T-cell (primary cell): Measurements from ENCODE around the gene C7orf25. TPM values are rescaled to one million over a fixed set of nuclear protein-coding genes. Genes with fewer than 3 reads are reported as not detected.

ENCODE experiments used
- ATAC-seq, 4 experiments: fragments of 200-7000 bp in 3 of 4; fragments of 150-1000 bp in 1 of 4; cut with Tn5 transposase; replicated peaks in 1 of 4; 1 replicate in 3 of 4; 2 replicates in 1 of 4; pipeline ENCODE4 v1.10.0; 2021; ENCODE audit warnings: moderate library complexity in 3 of 4, mild to moderate bottlenecking in 2 of 4, moderate number of reproducible peaks in 1 of 4
- CTCF ChIA-PET, 2 donors: fragments of 300-600 bp; sonication (Branson Sonifier 250); formaldehyde crosslinking; loops; one replicate each; lab custom pipeline; 2022; ENCODE audit warnings: antibody characterized with exemption in 2 of 2; lab: Charles Lee
- POLR2A ChIA-PET, 2 donors: fragments of 300-600 bp; sonication (Branson Sonifier 250); formaldehyde crosslinking; loops; one replicate each; lab custom pipeline; 2022; ENCODE audit warnings: antibody characterized with exemption in 2 of 2; lab: Charles Lee
- DNase-seq, 35 experiments: peaks; one replicate each; pipeline versions ENCODE4 v3.0.0 to v3.0.0-alpha.2; 2013 to 2023
- H3K27ac ChIP-seq: one replicate; pipeline ENCODE4 v1.5.1; 2013; ENCODE audit warnings: low read length
- H3K27me3 ChIP-seq, 2 experiments: replicated peaks in 1 of 2; 1 replicate in 1 of 2; 2 replicates in 1 of 2; pipeline versions ENCODE4 v1.6.1 to v1.7.0; 2013; ENCODE audit warnings: low read length in 1 of 2, mixed read lengths in 1 of 2; ENCODE audit not compliant: control insufficient read depth in 2 of 2, insufficient read depth in 2 of 2; ENCODE audit errors: extremely low read depth in 1 of 2
- H3K36me3 ChIP-seq, 2 donors: 1 replicate in 1 of 2; 2 replicates in 1 of 2; pipeline versions ENCODE4 v1.6.1 to v1.7.0; 2013; ENCODE audit warnings: low read length in 1 of 2; ENCODE audit not compliant: control insufficient read depth in 2 of 2, insufficient read depth in 1 of 2; ENCODE audit errors: extremely low read depth in 1 of 2
- H3K4me1 ChIP-seq, 2 experiments: 1 replicate in 1 of 2; 2 replicates in 1 of 2; pipeline versions ENCODE4 v1.6.1 to v1.7.0; 2013; ENCODE audit warnings: low read length in 2 of 2, mixed read lengths in 1 of 2; ENCODE audit not compliant: insufficient read depth in 2 of 2, control insufficient read depth in 1 of 2; ENCODE audit errors: extremely low read depth in 1 of 2
- H3K4me3 ChIP-seq, 2 donors: 1 replicate in 1 of 2; 2 replicates in 1 of 2; pipeline versions ENCODE4 v1.5.1 to v1.7.0; 2013; ENCODE audit warnings: mild to moderate bottlenecking in 2 of 2, low read length in 1 of 2, moderate library complexity in 1 of 2; ENCODE audit not compliant: control insufficient read depth in 1 of 2; ENCODE audit errors: extremely low read depth in 1 of 2
- H3K9me3 ChIP-seq: 2 replicates; pipeline ENCODE4 v1.7.0; 2013
- H3K27ac Mint-ChIP-seq, 2 donors: one replicate each; pipeline ENCODE4 v1.8.0; 2020 to 2021; ENCODE audit warnings: mild to moderate bottlenecking in 2 of 2, mixed read lengths in 2 of 2
- H3K27me3 Mint-ChIP-seq, 2 donors: one replicate each; pipeline ENCODE4 v1.8.0; 2021 to 2022; ENCODE audit warnings: mixed read lengths in 2 of 2
- H3K36me3 Mint-ChIP-seq: one replicate; pipeline ENCODE4 v1.8.0; 2021; ENCODE audit warnings: mixed read lengths
- H3K4me1 Mint-ChIP-seq, 3 donors: one replicate each; pipeline ENCODE4 v1.8.0; 2020 to 2022; ENCODE audit warnings: mixed read lengths in 3 of 3, mild to moderate bottlenecking in 1 of 3
- H3K4me3 Mint-ChIP-seq, 3 donors: one replicate each; pipeline ENCODE4 v1.8.0; 2020 to 2022; ENCODE audit warnings: mild to moderate bottlenecking in 3 of 3, mixed read lengths in 3 of 3, moderate library complexity in 3 of 3
- H3K9me3 Mint-ChIP-seq, 3 donors: one replicate each; pipeline ENCODE4 v1.8.0; 2020 to 2022; ENCODE audit warnings: mixed read lengths in 3 of 3
- WGBS: methylation state at CpG from one replicate; pipeline ENCODE4 v1.1.5; 2013; ENCODE audit warnings: missing lambda C conversion rate; ENCODE audit not compliant: insufficient coverage; 5-methylcytosine and 5-hydroxymethylcytosine counted together
- total RNA-seq, 35 experiments: library from RNA in 6 of 35; stranded (reverse) in 6 of 35; fragments of 120-200 nt in 1 of 35; gene quantifications; one replicate each; pipeline versions ENCODE4 v1.2.1 to v1.2.4 and lab custom pipeline; 2013 to 2026

The C7orf25 gene
- total RNA-seq, 5 donors from 2014 or later (not counting 1 experiment from before 2014, with no cell fraction given), result 3.3 to 8.4 (median 5.2) TPM

DNA sequence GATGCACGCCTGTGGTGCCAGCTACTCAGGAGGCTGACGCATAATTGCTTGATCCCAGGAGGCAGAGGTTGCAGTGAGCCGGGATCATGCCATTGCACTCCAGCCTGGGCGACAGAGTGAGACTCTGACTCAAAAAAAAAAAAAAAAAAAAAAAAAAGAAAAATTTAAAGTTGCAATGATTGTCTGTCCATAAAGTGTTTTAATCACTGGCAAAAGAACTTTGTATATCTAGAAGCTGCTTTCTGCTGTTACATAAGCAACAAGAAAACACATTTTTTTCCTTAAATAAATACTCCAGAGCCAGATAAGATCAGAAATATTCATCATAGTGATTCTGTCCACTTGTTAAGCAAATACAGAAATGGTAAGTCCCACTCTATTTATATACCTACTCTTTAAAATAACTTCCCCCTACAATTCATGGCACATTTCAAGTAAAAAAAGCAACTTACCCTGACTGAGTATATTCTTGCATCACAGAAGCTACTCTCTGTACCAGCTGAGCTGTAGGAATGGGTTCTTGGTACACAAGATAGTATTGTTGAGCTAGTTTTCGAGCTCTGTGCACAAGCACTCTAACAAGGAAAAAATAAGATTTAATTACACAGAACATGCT lies 12.5 kb upstream of the C7orf25 start:
- no peaks in the 10 kb centered on the region for H3K9me3 Mint-ChIP-seq
- 71% methylated on average over 3 of the region's 5 CpGs for WGBS
- no peak overlapping the region for H3K27ac Mint-ChIP-seq
- ChIA-PET POLR2A (interaction anchor here (0.5 to 0.9 kb wide), 6 partner anchors 8 to 841 kb away, joined by 3 to 11 read pairs (median 6); partner anchors contain the start of genes MRPL32 (in 1 of the 2) and PSMA2 (in 1 of the 2)), CTCF (interaction anchor here in 1 of 2 donors (0.7 to 0.8 kb wide), 2 partner anchors 17 to 693 kb away, joined by 3 read pairs; no protein-coding TSS in a partner anchor)
- H3K4me3 Mint-ChIP-seq, result no peak overlapping the region
- H3K27me3 Mint-ChIP-seq, result no peaks in the 10 kb centered on the region
- H3K4me3 ChIP-seq, result no peak overlapping the region
- peaks cover 53% of the 10 kb centered on the region for H3K36me3 Mint-ChIP-seq
- ATAC-seq (no peak), DNase-seq (no peak)
- no peaks in the 10 kb centered on the region for H3K4me1 ChIP-seq
- peaks cover 3 to 70% of the 10 kb centered on the region in 2 donors for H3K36me3 ChIP-seq
- no peaks in the 10 kb centered on the region for H3K27me3 ChIP-seq
- no peak overlapping the region for H3K27ac ChIP-seq
- H3K4me1 Mint-ChIP-seq, result peaks cover 37 to 38% (median 37%) of the 10 kb centered on the region in 3 donors
- H3K9me3 ChIP-seq, result no peaks in the 10 kb centered on the region

DNA sequence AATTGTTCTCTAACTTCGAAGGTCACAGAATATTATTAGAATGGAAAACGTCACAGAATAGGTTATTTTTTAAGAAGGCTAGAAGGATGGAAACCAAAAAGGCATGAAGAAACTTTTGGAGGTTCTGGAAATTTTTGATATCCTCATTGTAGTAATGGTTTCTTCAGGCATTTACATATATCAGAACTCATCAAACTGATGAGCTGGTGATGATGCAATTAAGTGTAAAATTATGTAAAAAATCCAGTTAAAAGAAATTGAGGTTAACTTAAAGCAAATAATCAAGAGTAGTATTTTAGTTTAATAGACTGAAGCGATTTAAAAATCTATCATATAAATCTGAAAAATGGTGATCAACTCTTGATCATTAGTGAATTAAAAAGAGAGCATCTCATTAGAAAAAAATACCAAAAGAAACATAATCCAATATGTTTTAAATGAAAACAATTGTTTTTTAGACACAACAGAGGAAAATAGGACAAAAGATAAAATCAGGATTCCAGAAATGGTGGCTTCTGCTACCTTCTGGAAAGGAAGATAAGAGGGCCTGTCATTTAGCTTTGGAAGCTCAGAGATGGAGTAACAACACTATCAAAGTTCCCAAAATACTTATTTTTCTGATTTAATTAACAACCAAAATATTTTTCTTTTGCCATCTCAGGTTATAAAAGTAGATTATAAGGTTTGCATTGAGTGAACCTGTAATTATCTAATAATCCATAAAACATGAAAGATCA lies 10.3 kb upstream of the C7orf25 start:
- H3K27ac Mint-ChIP-seq, result no peak overlapping the region
- CTCF ChIA-PET, result interaction anchor here in 1 of 2 donors (0.8 to 1.1 kb wide), 2 partner anchors 10 to 12 kb away, joined by 3 read pairs; partner anchors contain the start of gene C7orf25
- no peaks in the 10 kb centered on the region for H3K4me1 ChIP-seq
- peaks cover 16 to 21% (median 18%) of the 10 kb centered on the region in 3 donors for H3K4me1 Mint-ChIP-seq
- no peak overlapping the region for H3K27ac ChIP-seq
- no peaks in the 10 kb centered on the region for H3K27me3 Mint-ChIP-seq
- no peak for ATAC-seq
- WGBS, result no CpG with 5 or more reads among the region's 3 CpGs
- H3K4me3 ChIP-seq, result no peak overlapping the region
- H3K4me3 Mint-ChIP-seq, result no peak overlapping the region
- H3K9me3 Mint-ChIP-seq, result no peaks in the 10 kb centered on the region
- H3K9me3 ChIP-seq, result no peaks in the 10 kb centered on the region
- peaks cover 62% of the 10 kb centered on the region for H3K36me3 Mint-ChIP-seq
- POLR2A ChIA-PET, result no interaction called here
- no peaks in the 10 kb centered on the region for H3K27me3 ChIP-seq
- no peak for DNase-seq
- H3K36me3 ChIP-seq, result peaks cover 9 to 88% of the 10 kb centered on the region in 2 donors

DNA sequence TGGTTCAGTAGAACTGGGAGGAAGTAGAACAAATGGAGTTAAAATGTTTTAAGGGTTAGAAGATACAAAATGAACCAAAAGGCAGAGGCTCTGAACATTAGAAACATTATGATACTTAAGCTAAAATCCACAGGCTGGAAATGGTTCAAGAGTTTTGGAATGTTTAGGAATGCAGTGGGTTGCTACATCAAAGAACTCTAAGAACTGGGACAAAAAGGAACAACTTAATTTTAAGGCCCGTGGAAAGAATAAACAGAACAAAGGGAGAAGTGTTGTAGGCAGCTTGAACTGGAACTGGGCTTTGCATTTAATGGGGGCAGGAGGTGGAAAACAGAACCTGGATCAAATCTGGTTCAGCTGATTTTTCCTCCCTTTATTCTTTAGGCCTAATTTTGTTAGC lies 3.5 kb upstream of the C7orf25 start:
- H3K36me3 ChIP-seq, result peaks cover 6 to 39% of the 10 kb centered on the region in 2 donors
- H3K27ac Mint-ChIP-seq, result peak overlapping the region in 1 of 2 donors; percentile 16
- no peaks in the 10 kb centered on the region for H3K9me3 ChIP-seq

GRCh38 chr7:42914421-42915045 lies 2.7 kb upstream of the C7orf25 start:
- Mint-ChIP-seq H3K27me3 (no peaks in the 10 kb centered on the region), H3K4me1 (peaks cover 40 to 52% (median 50%) of the 10 kb centered on the region in 3 donors), H3K4me3 (no peak overlapping the region), H3K27ac (peak overlapping the region; percentile 6 to 59), H3K36me3 (peaks cover 15% of the 10 kb centered on the region), H3K9me3 (no peaks in the 10 kb centered on the region)
- Histone ChIP-seq H3K27me3 (no peaks in the 10 kb centered on the region), H3K36me3 (peaks cover 6 to 31% of the 10 kb centered on the region in 2 donors), H3K4me3 (no peak overlapping the region), H3K9me3 (no peaks in the 10 kb centered on the region), H3K4me1 (peaks cover 17% of the 10 kb centered on the region in 2 experiments), H3K27ac (no peak overlapping the region)
- no peak for ATAC-seq
- ChIA-PET CTCF (interaction anchor here in 1 of 2 donors (0.6 kb wide), 2 partner anchors 17 to 879 kb away, joined by 4 to 9 read pairs; no protein-coding TSS in a partner anchor), POLR2A (interaction anchor here (0.5 to 1.1 kb wide), 3 partner anchors 10 to 19 kb away, joined by 3 to 11 read pairs (median 4); no protein-coding TSS in a partner anchor)
- no CpG with 5 or more reads among the region's 5 CpGs for WGBS
- DNase-seq, result no peak

More for the DNA sequence above, 3.5 kb upstream of the C7orf25 start:
- CTCF ChIA-PET, result interaction anchor here in 1 of 2 donors (0.6 kb wide), 1 partner anchor 878 kb away, joined by 4 read pairs; no protein-coding TSS in a partner anchor
- Mint-ChIP-seq H3K27me3 (no peaks in the 10 kb centered on the region), H3K9me3 (no peaks in the 10 kb centered on the region), H3K36me3 (peaks cover 20% of the 10 kb centered on the region), H3K4me3 (no peak overlapping the region), H3K4me1 (peaks cover 36 to 49% (median 43%) of the 10 kb centered on the region in 3 donors)
- 91% methylated on average over 1 of the region's 1 CpG for WGBS
- POLR2A ChIA-PET, result interaction anchor here in 1 of 2 donors (1.1 kb wide), 1 partner anchor 9 kb away, joined by 11 read pairs; no protein-coding TSS in a partner anchor
- ATAC-seq, result no peak
- H3K27me3 ChIP-seq, result no peaks in the 10 kb centered on the region
- no peak for DNase-seq
- no peak overlapping the region for H3K27ac ChIP-seq
- peaks cover 14 to 17% of the 10 kb centered on the region in 2 experiments for H3K4me1 ChIP-seq
- H3K4me3 ChIP-seq, result no peak overlapping the region

GRCh38 chr7:42914009-42914408 lies 2.1 kb upstream of the C7orf25 start:
- Mint-ChIP-seq H3K36me3 (peaks cover 9% of the 10 kb centered on the region), H3K27ac (peak overlapping the region; percentile 71), H3K4me3 (no peak overlapping the region), H3K4me1 (peaks cover 40 to 55% (median 45%) of the 10 kb centered on the region in 3 donors), H3K9me3 (no peaks in the 10 kb centered on the region), H3K27me3 (no peaks in the 10 kb centered on the region)
- Histone ChIP-seq H3K4me3 (no peak overlapping the region), H3K27me3 (no peaks in the 10 kb centered on the region), H3K4me1 (peaks cover 17% of the 10 kb centered on the region in 2 experiments), H3K36me3 (peaks cover 6 to 26% of the 10 kb centered on the region in 2 donors), H3K9me3 (no peaks in the 10 kb centered on the region), H3K27ac (peak overlapping the region; percentile 31)
- CTCF ChIA-PET, result interaction anchor here in 1 of 2 donors (0.6 kb wide), 1 partner anchor 18 kb away, joined by 9 read pairs; no protein-coding TSS in a partner anchor
- POLR2A ChIA-PET, result interaction anchor here in 1 of 2 donors (0.5 to 0.6 kb wide), 2 partner anchors 10 to 19 kb away, joined by 3 to 4 read pairs; no protein-coding TSS in a partner anchor
- WGBS, result 73% methylated on average over 4 of the region's 6 CpGs
- no peak for DNase-seq
- ATAC-seq, result no peak
